ENCODE results near the gene CCIN. TPM values are rescaled to one million over a fixed set of nuclear protein-coding genes. Genes with fewer than 3 reads are reported as not detected.

The CCIN gene
- total and polyA plus RNA-seq, 9 of the 15 experiments (the other 6 are each of a cell fraction or from before 2014, with no cell fraction given) = not detected

DNA sequence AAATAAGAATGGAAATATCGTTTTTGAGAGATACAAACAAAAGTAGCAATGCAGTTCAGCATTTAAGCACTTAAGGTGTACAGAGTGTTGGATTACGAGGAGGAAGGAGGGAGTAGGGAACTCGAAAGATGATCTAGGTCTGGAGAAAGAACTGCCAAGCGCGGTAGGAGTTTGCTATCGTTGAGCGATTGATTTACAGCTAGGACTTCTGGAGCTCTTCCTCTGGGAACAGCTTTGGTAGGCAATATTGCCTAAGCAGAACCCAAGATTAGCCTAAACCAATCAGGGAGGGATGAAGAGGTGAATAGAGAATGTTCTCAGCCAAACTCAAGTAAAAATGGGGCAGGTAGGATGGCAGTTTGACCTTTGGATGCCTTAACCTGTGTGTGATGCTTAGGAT is 22.5 kb downstream of the CCIN start:
- in situ Hi-C loops (cut with MboI) = no loop called here
- no peak for FAIRE-seq
- peaks cover 28% of the 10 kb centered on the region; the same call in 2 of the 3 replicates for H3K36me3 ChIP-seq (ENCODE audit: control insufficient read depth, insufficient read depth, low read length)
- no peaks in the 10 kb centered on the region for H3K9me1 ChIP-seq (ENCODE audit: control insufficient read depth, insufficient read depth, low read length)
- CTCF ChIA-PET (ENCODE audit: low intra/inter-chr PET ratio) = interaction anchor here (0.7 kb wide), 1 partner anchor 146 kb away, joined by 3 read pairs; no protein-coding TSS in a partner anchor
- H2AFZ ChIP-seq (ENCODE audit: low read depth, low read length) = no peak overlapping the region
- H3K79me2 ChIP-seq (ENCODE audit: control insufficient read depth, insufficient read depth, low read length) = peaks cover 50% of the 10 kb centered on the region
- no peaks in the 10 kb centered on the region for H3K27me3 ChIP-seq (ENCODE audit: control insufficient read depth in 2 of 2, insufficient read depth in 2 of 2, low read length in 2 of 2)
- DNase-seq (ENCODE audit: extremely low read depth in 1 of 4, low spot score in 3 of 4) = no peak
- WGBS (ENCODE audit: insufficient coverage, low coverage, missing lambda C conversion rate) = 0% methylated on average over 7 of the region's 7 CpGs
- intact Hi-C loops (cut with micrococcal nuclease) = no loop called here
- H3K9ac ChIP-seq (ENCODE audit: insufficient read depth in 1 of 2, low read depth in 2 of 2, low read length in 2 of 2) = peak overlapping the region; percentile 96 to 100
- POLR2A ChIA-PET = interaction anchor here (0.7 to 2.8 kb wide), 9 partner anchors 9 to 25 kb away, joined by 3 to 13 read pairs (median 4); no protein-coding TSS in a partner anchor
- TF ChIP-seq ZNF551 (CRISPR knock-in tag; IDR thresholded peaks at IDR 0.05) (no peak), HEY1 (CRISPR knock-in tag; IDR thresholded peaks at IDR 0.05; ENCODE audit: borderline replicate concordance) (no peak), EZH2 (IDR thresholded peaks at IDR 0.05; ENCODE audit: borderline replicate concordance, low read depth, low read length) (no peak), ZNF583 (CRISPR knock-in tag; IDR thresholded peaks at IDR 0.05) (no peak), MEIS2 (IDR thresholded peaks at IDR 0.05; ENCODE audit: partially characterized antibody) (peak; percentile 77), ADNP (tag; IDR thresholded peaks at IDR 0.05) (no peak), DPF2 (IDR thresholded peaks at IDR 0.05) (no peak)
- TF ChIP-seq, protein P1, sequence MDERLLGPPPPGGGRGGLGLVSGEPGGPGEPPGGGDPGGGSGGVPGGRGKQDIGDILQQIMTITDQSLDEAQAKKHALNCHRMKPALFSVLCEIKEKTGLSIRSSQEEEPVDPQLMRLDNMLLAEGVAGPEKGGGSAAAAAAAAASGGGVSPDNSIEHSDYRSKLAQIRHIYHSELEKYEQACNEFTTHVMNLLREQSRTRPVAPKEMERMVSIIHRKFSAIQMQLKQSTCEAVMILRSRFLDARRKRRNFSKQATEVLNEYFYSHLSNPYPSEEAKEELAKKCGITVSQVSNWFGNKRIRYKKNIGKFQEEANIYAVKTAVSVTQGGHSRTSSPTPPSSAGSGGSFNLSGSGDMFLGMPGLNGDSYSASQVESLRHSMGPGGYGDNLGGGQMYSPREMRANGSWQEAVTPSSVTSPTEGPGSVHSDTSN (CRISPR knock-in tag; IDR thresholded peaks at IDR 0.05; ENCODE audit: low read depth) = no peak
- TF ChIP-seq, protein P1 (tag; conservative IDR thresholded peaks at IDR 0.05; ENCODE audit: low read depth) = peak; percentile 70
- TF ChIP-seq, protein P2, sequence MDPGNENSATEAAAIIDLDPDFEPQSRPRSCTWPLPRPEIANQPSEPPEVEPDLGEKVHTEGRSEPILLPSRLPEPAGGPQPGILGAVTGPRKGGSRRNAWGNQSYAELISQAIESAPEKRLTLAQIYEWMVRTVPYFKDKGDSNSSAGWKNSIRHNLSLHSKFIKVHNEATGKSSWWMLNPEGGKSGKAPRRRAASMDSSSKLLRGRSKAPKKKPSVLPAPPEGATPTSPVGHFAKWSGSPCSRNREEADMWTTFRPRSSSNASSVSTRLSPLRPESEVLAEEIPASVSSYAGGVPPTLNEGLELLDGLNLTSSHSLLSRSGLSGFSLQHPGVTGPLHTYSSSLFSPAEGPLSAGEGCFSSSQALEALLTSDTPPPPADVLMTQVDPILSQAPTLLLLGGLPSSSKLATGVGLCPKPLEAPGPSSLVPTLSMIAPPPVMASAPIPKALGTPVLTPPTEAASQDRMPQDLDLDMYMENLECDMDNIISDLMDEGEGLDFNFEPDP (CRISPR knock-in tag; IDR thresholded peaks at IDR 0.05) = no peak
- TF ChIP-seq, protein P3, sequence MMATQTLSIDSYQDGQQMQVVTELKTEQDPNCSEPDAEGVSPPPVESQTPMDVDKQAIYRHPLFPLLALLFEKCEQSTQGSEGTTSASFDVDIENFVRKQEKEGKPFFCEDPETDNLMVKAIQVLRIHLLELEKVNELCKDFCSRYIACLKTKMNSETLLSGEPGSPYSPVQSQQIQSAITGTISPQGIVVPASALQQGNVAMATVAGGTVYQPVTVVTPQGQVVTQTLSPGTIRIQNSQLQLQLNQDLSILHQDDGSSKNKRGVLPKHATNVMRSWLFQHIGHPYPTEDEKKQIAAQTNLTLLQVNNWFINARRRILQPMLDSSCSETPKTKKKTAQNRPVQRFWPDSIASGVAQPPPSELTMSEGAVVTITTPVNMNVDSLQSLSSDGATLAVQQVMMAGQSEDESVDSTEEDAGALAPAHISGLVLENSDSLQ (IDR thresholded peaks at IDR 0.05) = peak; percentile 62
- H3K4me2 ChIP-seq (ENCODE audit: insufficient read depth, low read length) = peak overlapping the region; percentile 87
- peak overlapping the region; percentile 97 for H3K4me3 ChIP-seq
- no peaks in the 10 kb centered on the region for H3K9me3 ChIP-seq (replicated peaks; ENCODE audit: control insufficient read depth, insufficient read depth, low read depth, low read length)
- no TSS peak for BruUV-seq (replicated peaks)
- ATAC-seq = no peak
- peak overlapping the region; percentile 93 for H3K27ac ChIP-seq (ENCODE audit: extremely low read depth, low read depth, low read length)
- H3K4me1 ChIP-seq (replicated peaks in 1 of 2; ENCODE audit: control insufficient read depth in 2 of 2, insufficient read depth in 2 of 2, low read length in 2 of 2) = peaks cover 3 to 12% of the 10 kb centered on the region in 2 experiments; a peak in 4 of 5 replicates
- peaks cover 28% of the 10 kb centered on the region for H4K20me1 ChIP-seq (replicated peaks; ENCODE audit: control insufficient read depth, insufficient read depth, low read length)

All from K562 (cell line).